GM06990 (cell line): ENCODE results near the gene RAB1A.

Experiments
- DNase-seq: peaks from one replicate; pipeline ENCODE4 v3.0.0-alpha.2; 2011; ENCODE audit not compliant: insufficient read length; ENCODE audit errors: extremely low read depth
- H3K27me3 ChIP-seq: replicated peaks from 2 replicates; pipeline ENCODE4 v1.6.0; 2011; ENCODE audit warnings: low read length; ENCODE audit not compliant: control insufficient read depth, insufficient read depth
- H3K36me3 ChIP-seq: 2 replicates; pipeline ENCODE4 v1.5.1; 2011; ENCODE audit warnings: low read length; ENCODE audit not compliant: control insufficient read depth, insufficient read depth
- H3K4me3 ChIP-seq: replicated peaks from 2 replicates; pipeline ENCODE4 v1.5.1; 2011; ENCODE audit warnings: low read depth, mild to moderate bottlenecking, control low read depth, low read length
- TF ChIP-seq, protein P1 (sequence below): IDR thresholded peaks from 2 replicates; pipeline ENCODE4 v1.5.1; 2011; ENCODE audit warnings: low read length, control low read depth, mild to moderate bottlenecking, inconsistent platforms; ENCODE audit not compliant: insufficient read depth, poor library complexity, severe bottlenecking

RAB1A gene

GRCh38 chr2:65092791-65093190 lies 37.1 kb downstream of the RAB1A start:
- H3K27me3 ChIP-seq: no peaks in the 10 kb centered on the region
- TF ChIP-seq, protein P1, sequence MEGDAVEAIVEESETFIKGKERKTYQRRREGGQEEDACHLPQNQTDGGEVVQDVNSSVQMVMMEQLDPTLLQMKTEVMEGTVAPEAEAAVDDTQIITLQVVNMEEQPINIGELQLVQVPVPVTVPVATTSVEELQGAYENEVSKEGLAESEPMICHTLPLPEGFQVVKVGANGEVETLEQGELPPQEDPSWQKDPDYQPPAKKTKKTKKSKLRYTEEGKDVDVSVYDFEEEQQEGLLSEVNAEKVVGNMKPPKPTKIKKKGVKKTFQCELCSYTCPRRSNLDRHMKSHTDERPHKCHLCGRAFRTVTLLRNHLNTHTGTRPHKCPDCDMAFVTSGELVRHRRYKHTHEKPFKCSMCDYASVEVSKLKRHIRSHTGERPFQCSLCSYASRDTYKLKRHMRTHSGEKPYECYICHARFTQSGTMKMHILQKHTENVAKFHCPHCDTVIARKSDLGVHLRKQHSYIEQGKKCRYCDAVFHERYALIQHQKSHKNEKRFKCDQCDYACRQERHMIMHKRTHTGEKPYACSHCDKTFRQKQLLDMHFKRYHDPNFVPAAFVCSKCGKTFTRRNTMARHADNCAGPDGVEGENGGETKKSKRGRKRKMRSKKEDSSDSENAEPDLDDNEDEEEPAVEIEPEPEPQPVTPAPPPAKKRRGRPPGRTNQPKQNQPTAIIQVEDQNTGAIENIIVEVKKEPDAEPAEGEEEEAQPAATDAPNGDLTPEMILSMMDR: no peak
- peaks cover 21% of the 10 kb centered on the region for H3K36me3 ChIP-seq
- DNase-seq: no peak
- H3K4me3 ChIP-seq: no peak overlapping the region

DNA sequence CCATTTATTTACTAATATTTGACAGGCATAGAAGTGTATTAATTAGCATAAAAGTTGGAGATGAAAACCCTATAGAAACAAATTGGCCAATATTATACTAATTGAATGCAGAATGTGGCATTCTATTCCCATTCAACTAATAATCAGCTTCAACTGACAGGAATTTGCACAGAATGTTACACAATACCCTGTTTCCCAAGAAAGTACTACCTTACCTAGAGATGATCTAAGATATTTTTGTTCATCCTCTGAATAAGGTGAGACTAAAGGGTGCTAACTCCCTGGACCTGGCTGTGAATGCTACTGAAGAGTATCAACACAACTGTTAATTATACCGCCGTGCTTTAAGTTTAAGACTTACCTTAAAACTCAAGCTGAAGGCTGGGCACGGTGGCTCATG lies 44.8 kb downstream of the RAB1A start:
- Histone ChIP-seq H3K27me3 (no peaks in the 10 kb centered on the region), H3K4me3 (no peak overlapping the region), H3K36me3 (peaks cover 21% of the 10 kb centered on the region)
- DNase-seq: no peak
- TF ChIP-seq, protein P1: no peak

DNA sequence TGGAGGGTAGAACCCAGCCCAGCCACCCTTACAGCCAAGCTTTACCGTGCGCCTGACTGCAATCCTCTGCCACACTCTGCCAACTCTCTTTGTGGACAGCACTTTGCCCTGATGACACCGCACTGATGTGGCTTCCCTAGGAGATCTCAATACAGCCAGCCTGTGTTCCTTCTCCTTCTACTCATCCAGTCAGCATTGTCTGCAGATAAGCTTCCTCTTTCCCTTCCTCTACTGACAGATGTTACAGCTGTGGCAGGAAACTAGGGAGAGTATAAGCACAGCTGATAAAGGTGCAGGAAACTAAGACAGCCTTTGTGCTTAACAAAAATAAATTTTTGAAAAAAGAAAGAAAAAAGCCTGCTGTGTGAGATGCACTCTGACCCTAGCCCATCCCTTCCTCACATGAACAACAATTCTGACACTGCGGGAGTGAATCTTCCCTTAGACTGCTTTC lies 48.6 kb downstream of the RAB1A start:
- H3K27me3 ChIP-seq: no peaks in the 10 kb centered on the region
- no peak for DNase-seq
- H3K36me3 ChIP-seq: peaks cover 37% of the 10 kb centered on the region
- H3K4me3 ChIP-seq: no peak overlapping the region
- TF ChIP-seq, protein P1: no peak

DNA sequence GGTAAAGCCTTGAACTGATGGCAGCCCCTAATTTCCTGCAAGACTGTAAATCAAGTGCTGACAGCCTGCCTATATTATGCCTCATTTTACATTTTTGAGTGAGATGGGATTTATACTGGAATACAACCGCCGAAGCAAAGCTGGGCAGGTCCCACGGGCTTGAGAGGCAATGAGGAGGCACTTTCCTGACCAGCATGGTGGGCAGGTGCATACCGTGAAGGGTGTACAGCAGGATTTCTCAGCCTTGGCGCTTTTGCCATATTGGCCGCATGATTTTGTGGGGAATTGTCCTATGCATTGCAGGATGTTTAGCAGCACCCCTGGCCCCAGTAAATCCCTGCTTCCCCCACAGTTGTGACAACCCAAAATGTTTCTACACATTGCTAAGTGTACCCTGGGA lies 50.9 kb downstream of the RAB1A start:
- TF ChIP-seq, protein P1: no peak
- DNase-seq: no peak
- Histone ChIP-seq H3K4me3 (no peak overlapping the region), H3K27me3 (no peaks in the 10 kb centered on the region), H3K36me3 (peaks cover 35% of the 10 kb centered on the region)

DNA sequence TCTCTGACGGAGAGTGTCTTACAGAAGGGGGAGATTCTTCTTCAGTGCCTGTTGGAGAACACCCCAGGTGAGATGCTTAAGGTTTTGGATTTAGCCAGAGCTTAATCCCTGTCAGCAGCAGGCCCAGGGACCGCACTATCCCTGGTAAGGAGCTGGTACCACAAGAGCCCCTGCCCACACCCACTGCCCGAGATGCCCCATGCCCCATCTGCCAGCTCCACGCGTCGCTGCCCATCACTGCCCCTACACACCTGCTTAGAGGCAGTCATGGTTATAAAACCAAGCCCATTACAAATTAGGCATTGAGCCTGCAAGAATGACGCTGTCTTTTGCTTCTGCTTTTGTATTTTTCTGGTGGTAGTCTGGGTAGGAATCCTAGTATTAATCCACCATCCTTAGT lies 52.0 kb downstream of the RAB1A start:
- TF ChIP-seq, protein P1: no peak
- H3K27me3 ChIP-seq: no peaks in the 10 kb centered on the region
- peaks cover 37% of the 10 kb centered on the region for H3K36me3 ChIP-seq
- no peak for DNase-seq
- H3K4me3 ChIP-seq: no peak overlapping the region

DNA sequence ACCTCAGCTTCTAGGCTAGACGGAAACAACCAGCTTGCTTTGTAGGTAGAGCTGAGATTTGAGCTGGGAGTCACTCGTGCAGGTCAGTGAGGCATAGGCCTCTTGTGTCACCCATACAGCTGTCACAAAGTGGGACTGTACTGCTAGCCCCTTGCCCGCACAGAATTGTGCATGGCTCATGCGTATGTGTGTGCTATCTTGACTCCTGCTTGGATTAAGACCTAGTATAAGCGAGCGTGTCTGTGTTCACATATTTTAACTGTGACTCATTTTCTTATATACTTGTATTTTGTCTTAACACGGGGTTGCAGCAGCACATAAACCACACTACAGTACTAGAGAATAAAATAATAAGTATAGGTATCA lies 53.6 kb downstream of the RAB1A start:
- no peak for DNase-seq
- no peak overlapping the region for H3K4me3 ChIP-seq
- H3K27me3 ChIP-seq: no peaks in the 10 kb centered on the region
- TF ChIP-seq, protein P1: no peak
- peaks cover 33% of the 10 kb centered on the region for H3K36me3 ChIP-seq
